ENCODE data around the gene IFNLR1. TPM values are rescaled to one million over a fixed set of nuclear protein-coding genes. Genes with fewer than 3 reads are reported as not detected.

IFNLR1 gene
- total RNA-seq, 2 experiments from 2014 or later, result 4.3 to 5.6 TPM

- CTCF ChIA-PET, result no interaction called here
Measured at GRCh38 chr1:24206516-24207394, 19.7 kb upstream of the IFNLR1 start.

DNA sequence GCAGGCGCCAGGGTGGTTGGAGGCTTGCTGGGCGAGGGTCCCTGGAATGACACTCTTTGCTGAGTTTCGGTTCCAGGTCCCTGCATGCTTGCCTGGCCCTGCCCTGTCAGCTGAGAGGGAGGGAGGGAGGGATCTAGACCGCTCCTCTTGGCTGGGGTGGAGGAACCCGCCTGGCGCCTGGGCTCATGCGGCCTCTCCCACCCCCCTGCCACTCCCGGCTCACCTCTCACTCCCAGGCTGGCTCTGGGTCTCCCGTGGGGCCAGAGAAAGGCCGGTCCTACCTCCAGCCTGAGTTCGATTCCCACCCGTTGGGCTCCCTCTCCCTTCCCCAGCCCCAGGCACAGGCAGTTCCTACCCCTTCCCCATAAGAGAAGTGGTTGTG, 19.0 kb upstream of the IFNLR1 start:
- CTCF ChIA-PET, result interaction anchor here (0.6 to 3.0 kb wide), 3 partner anchors 168 to 185 kb away, joined by 3 to 19 read pairs (median 4); no protein-coding TSS in a partner anchor
- POLR2A ChIA-PET, result no interaction called here

More at GRCh38 chr1:24206516-24207394, 19.7 kb upstream of the IFNLR1 start:
- POLR2A ChIA-PET, result no interaction called here

GRCh38 chr1:24205345-24206082, 18.4 kb upstream of the IFNLR1 start:
- ChIA-PET POLR2A (no interaction called here), CTCF (interaction anchor here (0.6 to 3.0 kb wide), 4 partner anchors 125 to 186 kb away, joined by 3 to 19 read pairs (median 4); no protein-coding TSS in a partner anchor)

GRCh38 chr1:24204116-24204515, 17.0 kb upstream of the IFNLR1 start:
- CTCF ChIA-PET, result interaction anchor here (0.8 to 3.0 kb wide), 2 partner anchors 119 to 187 kb away, joined by 3 to 19 read pairs; no protein-coding TSS in a partner anchor
- POLR2A ChIA-PET, result interaction anchor here (0.5 to 0.6 kb wide), 2 partner anchors 121 to 860 kb away, joined by 3 read pairs; no protein-coding TSS in a partner anchor

- ChIA-PET POLR2A (interaction anchor here (0.6 to 0.7 kb wide), 2 partner anchors 25 to 915 kb away, joined by 3 read pairs; no protein-coding TSS in a partner anchor), CTCF (interaction anchor here (3.0 kb wide), 1 partner anchor 188 kb away, joined by 19 read pairs; no protein-coding TSS in a partner anchor)
Measured at GRCh38 chr1:24203404-24203803, 16.3 kb upstream of the IFNLR1 start.

DNA sequence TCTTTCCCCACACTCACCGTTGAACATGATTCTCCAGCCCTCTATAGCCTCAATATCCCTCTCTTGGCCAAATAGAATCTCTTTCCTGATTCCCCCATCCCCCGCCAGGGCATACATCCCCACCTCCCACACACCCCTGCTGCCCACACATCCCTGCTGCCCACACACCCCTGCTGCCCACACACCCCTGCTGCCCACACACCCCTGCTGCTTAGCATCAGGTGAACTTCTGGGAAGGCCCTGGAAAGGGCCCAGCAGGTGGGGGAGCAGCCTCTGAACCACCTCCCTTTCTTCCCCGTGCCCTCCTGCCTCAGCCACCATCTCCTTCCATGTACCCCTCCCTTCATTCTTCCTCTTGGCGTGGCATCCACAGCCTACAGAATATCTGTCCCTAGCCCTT, 15.9 kb upstream of the IFNLR1 start:
- POLR2A ChIA-PET, result interaction anchor here (0.7 kb wide), 1 partner anchor 25 kb away, joined by 3 read pairs; no protein-coding TSS in a partner anchor
- CTCF ChIA-PET, result interaction anchor here (0.8 to 9.6 kb wide), 6 partner anchors 75 to 219 kb away, joined by 3 to 172 read pairs (median 6); no protein-coding TSS in a partner anchor

GRCh38 chr1:24202556-24202955, 15.5 kb upstream of the IFNLR1 start:
- POLR2A ChIA-PET, result interaction anchor here (1.2 kb wide), 1 partner anchor 190 kb away, joined by 6 read pairs; no protein-coding TSS in a partner anchor

GRCh38 chr1:24201941-24202440, 14.9 kb upstream of the IFNLR1 start:
- CTCF ChIA-PET, result interaction anchor here (0.8 to 9.6 kb wide), 26 partner anchors 10 to 386 kb away, joined by 3 to 172 read pairs (median 4); partner anchors contain the start of gene STPG1
- POLR2A ChIA-PET, result interaction anchor here (1.2 kb wide), 1 partner anchor 190 kb away, joined by 6 read pairs; no protein-coding TSS in a partner anchor

More at GRCh38 chr1:24202556-24202955, 15.5 kb upstream of the IFNLR1 start:
- CTCF ChIA-PET, result interaction anchor here (0.8 to 9.6 kb wide), 18 partner anchors 16 to 385 kb away, joined by 3 to 172 read pairs (median 4); partner anchors contain the start of gene STPG1

- POLR2A ChIA-PET, result interaction anchor here (1.0 kb wide), 1 partner anchor 193 kb away, joined by 3 read pairs; no protein-coding TSS in a partner anchor
- CTCF ChIA-PET, result interaction anchor here (0.7 to 9.6 kb wide), 29 partner anchors 9 to 435 kb away, joined by 3 to 172 read pairs (median 4); partner anchors contain the start of genes IFNLR1 and NIPAL3
Measured at GRCh38 chr1:24199291-24199900, 12.3 kb upstream of the IFNLR1 start.

DNA sequence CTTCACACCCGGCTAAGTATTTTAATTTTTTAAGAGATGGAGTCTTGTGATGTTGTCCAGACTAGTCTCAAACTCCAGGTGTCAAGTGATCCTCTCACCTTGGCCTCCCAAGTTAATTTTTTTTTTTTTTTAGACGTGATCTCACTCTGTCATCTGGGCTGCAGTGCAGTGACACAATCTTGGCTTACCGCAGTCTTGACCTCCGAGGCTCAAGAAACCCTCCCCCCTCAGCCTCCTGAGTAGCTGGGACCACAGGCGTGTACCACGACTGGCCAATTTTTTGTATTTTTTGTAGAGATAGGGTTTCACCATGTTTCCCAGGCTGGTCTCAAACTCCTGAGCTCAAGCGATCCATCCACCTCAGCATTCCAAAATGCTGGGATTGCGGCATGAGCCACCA, 11.7 kb upstream of the IFNLR1 start:
- CTCF ChIA-PET, result interaction anchor here (0.7 to 9.6 kb wide), 23 partner anchors 9 to 436 kb away, joined by 3 to 172 read pairs (median 4); partner anchors contain the start of genes IFNLR1 and NIPAL3

DNA sequence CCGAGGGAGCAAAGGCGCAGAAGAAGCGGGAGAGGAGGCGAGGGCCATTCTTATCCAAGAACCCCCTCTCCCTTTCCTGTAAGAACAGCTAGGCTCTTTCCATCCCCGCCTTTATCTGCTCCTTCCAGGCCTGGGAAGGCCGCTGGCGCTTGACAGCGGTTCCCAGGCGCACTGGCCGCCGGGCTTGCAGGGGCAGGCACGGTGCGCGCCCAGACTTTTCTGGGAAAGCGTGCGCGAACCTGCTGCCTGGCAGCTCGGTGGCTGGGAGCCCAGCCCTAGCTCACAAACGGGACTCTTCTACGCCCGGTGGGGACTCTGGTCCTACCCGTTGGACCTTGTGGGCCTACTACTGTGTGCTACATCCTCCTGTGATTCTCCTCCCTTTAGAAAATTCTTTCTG, 8.8 kb upstream of the IFNLR1 start:
- ChIA-PET POLR2A (no interaction called here), CTCF (interaction anchor here (9.6 kb wide), 1 partner anchor 196 kb away, joined by 172 read pairs; no protein-coding TSS in a partner anchor)

More for the DNA sequence above, 11.7 kb upstream of the IFNLR1 start:
- POLR2A ChIA-PET, result interaction anchor here (1.0 kb wide), 1 partner anchor 194 kb away, joined by 3 read pairs; no protein-coding TSS in a partner anchor

DNA sequence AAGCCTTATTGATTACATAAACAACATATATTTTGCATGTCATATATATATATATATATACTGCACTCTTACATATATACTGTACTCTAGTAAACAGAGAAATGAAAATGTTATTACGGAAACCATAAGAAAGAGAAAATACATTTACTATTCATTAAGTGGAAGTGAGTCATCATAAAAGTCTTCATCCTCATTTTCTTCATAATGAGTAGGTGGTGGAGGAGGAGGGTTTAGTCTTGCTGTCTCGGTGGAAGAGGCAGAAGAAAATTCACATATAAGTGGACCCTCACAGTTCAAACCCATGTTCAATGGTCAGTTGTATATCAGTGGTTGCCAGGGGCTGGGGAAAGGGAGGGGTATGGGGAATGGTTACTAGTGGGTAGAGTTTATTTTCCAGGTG, 8.0 kb upstream of the IFNLR1 start:
- CTCF ChIA-PET, result interaction anchor here (0.9 to 9.6 kb wide), 2 partner anchors 45 to 197 kb away, joined by 3 to 172 read pairs; no protein-coding TSS in a partner anchor
- POLR2A ChIA-PET, result no interaction called here

DNA sequence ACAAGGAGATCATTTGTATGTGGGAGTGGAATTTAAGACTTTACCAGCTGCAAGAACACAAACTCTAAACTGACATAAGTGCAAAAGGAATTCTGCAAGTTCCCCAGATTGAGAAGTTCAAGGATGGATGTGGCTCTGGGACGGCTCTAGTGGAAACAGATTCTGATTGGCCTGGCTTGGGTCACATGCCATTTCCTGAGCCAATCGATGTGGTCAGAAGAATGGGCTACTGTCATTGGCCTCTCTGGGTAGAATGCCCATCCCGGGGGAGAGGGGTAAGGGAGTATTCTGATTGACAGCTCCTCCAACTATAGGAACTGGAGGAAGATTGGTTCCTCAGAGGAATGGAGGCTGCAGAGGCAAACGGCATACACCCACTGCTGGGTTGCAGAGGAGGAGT, 6.0 kb upstream of the IFNLR1 start:
- ChIA-PET POLR2A (interaction anchor here (1.3 kb wide), 1 partner anchor 199 kb away, joined by 3 read pairs; no protein-coding TSS in a partner anchor), CTCF (interaction anchor here (2.4 to 4.9 kb wide), 3 partner anchors 43 to 222 kb away, joined by 6 to 24 read pairs (median 23); partner anchors contain the start of gene NIPAL3)

DNA sequence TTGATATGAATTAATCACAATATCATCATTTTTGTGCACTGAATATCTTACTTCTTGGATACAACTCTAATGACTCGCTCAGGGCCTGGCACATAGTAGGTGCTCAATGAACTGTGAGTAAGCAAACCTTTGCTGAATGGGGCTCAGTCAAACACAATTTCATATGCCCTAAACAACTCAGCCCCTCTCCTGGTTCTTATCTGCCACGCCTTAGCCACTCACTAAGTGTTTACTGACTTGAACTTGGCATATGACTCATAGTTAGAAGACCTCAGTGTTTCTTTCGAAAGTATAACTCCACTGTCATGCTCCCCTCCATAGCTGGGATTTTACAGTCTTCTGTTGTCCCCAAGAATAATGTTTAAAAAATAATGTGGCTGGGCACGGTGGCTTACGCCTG, 4.8 kb upstream of the IFNLR1 start:
- ChIA-PET CTCF (interaction anchor here (1.3 to 4.9 kb wide), 3 partner anchors 10 to 200 kb away, joined by 3 to 24 read pairs (median 23); no protein-coding TSS in a partner anchor), POLR2A (interaction anchor here (1.3 kb wide), 1 partner anchor 201 kb away, joined by 3 read pairs; no protein-coding TSS in a partner anchor)

GRCh38 chr1:24190983-24191461, 3.9 kb upstream of the IFNLR1 start:
- ChIA-PET POLR2A (no interaction called here), CTCF (interaction anchor here (1.3 to 4.9 kb wide), 5 partner anchors 8 to 201 kb away, joined by 3 to 24 read pairs (median 7); no protein-coding TSS in a partner anchor)

DNA sequence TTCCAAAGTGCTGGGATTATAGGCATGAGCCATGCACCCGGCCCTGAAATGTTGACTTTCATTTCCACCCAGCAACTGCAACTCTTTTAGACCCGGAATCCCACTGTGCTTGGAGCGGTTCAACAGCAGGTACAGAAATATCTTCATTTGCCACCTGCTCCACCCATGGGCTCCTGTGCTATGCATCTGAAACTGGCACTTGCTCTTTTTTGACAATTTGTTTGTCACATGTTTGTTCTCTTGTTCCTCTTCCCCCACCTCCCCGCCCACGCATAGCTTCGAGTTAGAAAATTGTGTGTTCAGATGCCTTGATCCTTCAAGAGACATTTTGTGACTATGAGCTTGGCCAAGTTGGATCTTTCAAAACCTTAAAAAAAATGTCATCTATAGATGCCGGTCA, 2.4 kb upstream of the IFNLR1 start:
- ChIA-PET CTCF (interaction anchor here (1.1 to 4.9 kb wide), 5 partner anchors 10 to 202 kb away, joined by 3 to 24 read pairs (median 7); no protein-coding TSS in a partner anchor), POLR2A (no interaction called here)

- ChIA-PET POLR2A (interaction anchor here (0.5 kb wide), 1 partner anchor 43 kb away, joined by 4 read pairs; no protein-coding TSS in a partner anchor), CTCF (interaction anchor here (0.7 to 3.4 kb wide), 5 partner anchors 11 to 39 kb away, joined by 3 to 19 read pairs (median 4); no protein-coding TSS in a partner anchor)
Measured at GRCh38 chr1:24186711-24186992, 437 bp downstream of the IFNLR1 start.
